Measurements from ENCODE around the gene TMEM30B. TPM values are rescaled to one million over a fixed set of nuclear protein-coding genes. Genes with fewer than 3 reads are reported as not detected.

Gene TMEM30B
- total RNA-seq, 2 donors from 2014 or later = 57.1 to 98.5 TPM

DNA sequence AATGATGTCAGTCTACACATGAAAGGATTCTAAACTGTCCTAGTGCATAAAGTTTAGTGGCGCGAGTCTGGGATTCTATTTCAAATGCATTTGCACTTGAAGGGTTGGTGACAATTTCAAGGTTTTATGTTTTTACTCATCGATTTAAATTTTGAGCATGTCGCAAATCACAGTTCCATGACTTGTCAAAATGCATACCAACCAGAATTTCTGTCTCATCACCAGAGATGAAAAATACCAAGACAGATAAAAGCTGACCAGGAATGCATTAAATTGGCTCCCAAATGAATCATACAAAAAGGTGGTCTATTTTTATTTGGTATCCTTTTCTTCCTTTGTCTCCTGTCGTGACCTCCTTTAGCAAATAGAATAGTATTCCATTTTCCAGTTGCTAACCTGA is 25.2 kb downstream of the TMEM30B start:
- intact Hi-C loops (cut with DNase I) = loop anchor here (10.0 kb wide), 3 partner anchors 231 to 901 kb away; partner anchors contain the start of gene SIX4
- Histone ChIP-seq H3K27me3 (replicated peaks; ENCODE audit: insufficient read depth) (no peaks in the 10 kb centered on the region), H3K27ac (no peak overlapping the region), H3K9me3 (no peaks in the 10 kb centered on the region), H3K36me3 (no peaks in the 10 kb centered on the region), H3K4me1 (replicated peaks) (no peaks in the 10 kb centered on the region), H3K4me3 (no peak overlapping the region)
- TF ChIP-seq, protein P1, sequence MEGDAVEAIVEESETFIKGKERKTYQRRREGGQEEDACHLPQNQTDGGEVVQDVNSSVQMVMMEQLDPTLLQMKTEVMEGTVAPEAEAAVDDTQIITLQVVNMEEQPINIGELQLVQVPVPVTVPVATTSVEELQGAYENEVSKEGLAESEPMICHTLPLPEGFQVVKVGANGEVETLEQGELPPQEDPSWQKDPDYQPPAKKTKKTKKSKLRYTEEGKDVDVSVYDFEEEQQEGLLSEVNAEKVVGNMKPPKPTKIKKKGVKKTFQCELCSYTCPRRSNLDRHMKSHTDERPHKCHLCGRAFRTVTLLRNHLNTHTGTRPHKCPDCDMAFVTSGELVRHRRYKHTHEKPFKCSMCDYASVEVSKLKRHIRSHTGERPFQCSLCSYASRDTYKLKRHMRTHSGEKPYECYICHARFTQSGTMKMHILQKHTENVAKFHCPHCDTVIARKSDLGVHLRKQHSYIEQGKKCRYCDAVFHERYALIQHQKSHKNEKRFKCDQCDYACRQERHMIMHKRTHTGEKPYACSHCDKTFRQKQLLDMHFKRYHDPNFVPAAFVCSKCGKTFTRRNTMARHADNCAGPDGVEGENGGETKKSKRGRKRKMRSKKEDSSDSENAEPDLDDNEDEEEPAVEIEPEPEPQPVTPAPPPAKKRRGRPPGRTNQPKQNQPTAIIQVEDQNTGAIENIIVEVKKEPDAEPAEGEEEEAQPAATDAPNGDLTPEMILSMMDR (IDR thresholded peaks at IDR 0.05) = no peak
- TF ChIP-seq POLR2AphosphoS5 (IDR thresholded peaks at IDR 0.05) = no peak
- no peak for TF ChIP-seq POLR2A (IDR thresholded peaks at IDR 0.05)
- no peak for DNase-seq (ENCODE audit: low spot score)
- 94% methylated on average over 5 of the region's 5 CpGs for WGBS

- WGBS = 88% methylated on average over 8 of the region's 8 CpGs
- Histone ChIP-seq H3K36me3 (no peaks in the 10 kb centered on the region), H3K27me3 (replicated peaks; ENCODE audit: insufficient read depth) (no peaks in the 10 kb centered on the region), H3K4me1 (replicated peaks) (no peaks in the 10 kb centered on the region), H3K4me3 (no peak overlapping the region), H3K9me3 (no peaks in the 10 kb centered on the region), H3K27ac (no peak overlapping the region)
- no peak for DNase-seq (ENCODE audit: low spot score)
- intact Hi-C loops (cut with DNase I) = loop anchor here (10.0 kb wide), 3 partner anchors 230 to 900 kb away; partner anchors contain the start of gene SIX4
- TF ChIP-seq POLR2A (IDR thresholded peaks at IDR 0.05) (no peak), POLR2AphosphoS5 (IDR thresholded peaks at IDR 0.05) (no peak)
- TF ChIP-seq, protein P1 (IDR thresholded peaks at IDR 0.05) = no peak
These were observed 26.2 kb downstream of the TMEM30B start for GRCh38 chr14:61254808-61255526.

GRCh38 chr14:61253064-61253738 is 27.9 kb downstream of the TMEM30B start:
- Histone ChIP-seq H3K4me3 (no peak overlapping the region), H3K27me3 (replicated peaks; ENCODE audit: insufficient read depth) (no peaks in the 10 kb centered on the region), H3K9me3 (no peaks in the 10 kb centered on the region), H3K27ac (no peak overlapping the region), H3K4me1 (replicated peaks) (no peaks in the 10 kb centered on the region), H3K36me3 (no peaks in the 10 kb centered on the region)
- intact Hi-C loops (cut with DNase I) = loop anchor here (2.0 to 10.0 kb wide), 4 partner anchors 228 to 898 kb away; partner anchors contain the start of gene SIX4
- 45% methylated on average over 4 of the region's 4 CpGs for whole genome bisulfite sequencing
- TF ChIP-seq POLR2A (IDR thresholded peaks at IDR 0.05) = no peak
- TF ChIP-seq, protein P1 (IDR thresholded peaks at IDR 0.05) = no peak
- no peak for TF ChIP-seq POLR2AphosphoS5 (IDR thresholded peaks at IDR 0.05)
- no peak for DNase-seq (ENCODE audit: low spot score)

- Histone ChIP-seq H3K27ac (peak overlapping the region in 1 of 2 donors; percentile 6), H3K27me3 (replicated peaks; ENCODE audit: insufficient read depth) (no peaks in the 10 kb centered on the region), H3K36me3 (no peaks in the 10 kb centered on the region), H3K4me3 (no peak overlapping the region), H3K4me1 (replicated peaks) (no peaks in the 10 kb centered on the region), H3K9me3 (no peaks in the 10 kb centered on the region)
- intact Hi-C loops (cut with DNase I) = loop anchor here (2.0 to 10.0 kb wide), 4 partner anchors 228 to 898 kb away; partner anchors contain the start of gene SIX4
- DNase-seq (ENCODE audit: low spot score) = peak; percentile 87
- TF ChIP-seq, protein P1 (IDR thresholded peaks at IDR 0.05) = peak; percentile 63 to 91 (median 84)
- TF ChIP-seq POLR2AphosphoS5 (IDR thresholded peaks at IDR 0.05) = peak; percentile 75
- TF ChIP-seq POLR2A (IDR thresholded peaks at IDR 0.05) = no peak
- WGBS = 7% methylated on average over 7 of the region's 7 CpGs
These were observed 28.6 kb downstream of the TMEM30B start for GRCh38 chr14:61252369-61253063.

Data from prostate gland (tissue), 2 donors.